Suppressor macrophage (primary cell): ENCODE data around the gene TBX10.
A peak's percentile ranks its signal among the peaks of the same experiment; 100 is the strongest.
"Not testable (repeated sequence)": the region's sequence is repeated elsewhere in the genome, so short reads cannot be mapped to it uniquely, and the experiment has no call there.

Source experiments
- DNase-seq, 4 experiments: peaks; one replicate each; pipeline ENCODE4 v3.0.0-alpha.2; 2020 to 2022

TBX10 gene

DNA sequence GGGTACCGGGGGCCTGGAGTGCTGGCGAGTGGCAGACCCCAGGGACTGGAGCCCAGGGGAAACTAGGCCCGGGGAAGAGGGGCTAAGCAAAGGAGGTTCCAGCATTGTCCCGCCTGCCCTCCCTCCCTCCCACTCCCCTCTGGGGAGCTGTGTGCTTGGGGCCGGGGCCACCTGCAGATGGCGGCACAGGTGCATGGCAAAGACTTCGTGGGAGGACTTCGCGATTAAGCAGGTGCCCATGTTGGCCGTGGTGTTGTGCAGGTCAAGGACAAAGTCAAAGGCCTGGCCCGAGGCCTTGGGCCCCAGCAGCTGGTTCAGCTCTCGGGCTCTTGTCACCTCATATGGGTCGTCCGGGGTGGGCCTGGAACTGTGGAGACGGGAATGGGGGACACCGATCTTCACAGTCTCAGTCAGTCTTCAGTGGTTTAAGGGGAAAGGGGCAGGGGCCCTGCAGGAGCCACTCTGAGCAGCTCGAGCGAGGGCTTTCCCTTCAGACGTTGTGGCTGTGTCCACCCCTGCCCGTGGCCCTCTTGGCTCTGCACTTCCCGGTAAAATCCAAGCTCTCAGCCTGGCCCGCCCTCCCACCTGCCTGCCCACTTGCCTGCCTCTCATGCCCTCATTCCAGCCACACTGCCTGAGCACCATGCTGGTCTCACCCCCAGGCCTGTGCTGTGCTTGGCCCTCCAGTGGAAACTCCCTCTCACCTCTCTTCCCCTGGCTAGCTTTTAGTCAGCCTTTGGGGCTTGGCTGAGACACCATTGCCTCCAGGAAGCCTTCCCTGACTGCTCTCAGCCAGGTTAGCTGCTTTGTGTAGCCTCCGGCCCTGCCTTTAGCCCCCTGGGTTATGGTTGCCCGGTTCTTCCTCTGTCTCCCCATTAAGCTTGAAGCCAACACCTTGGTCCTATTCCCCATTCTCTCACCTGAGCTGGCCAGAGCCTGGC is 6.2 kb upstream of the TBX10 start:
- no peak for DNase-seq

DNA sequence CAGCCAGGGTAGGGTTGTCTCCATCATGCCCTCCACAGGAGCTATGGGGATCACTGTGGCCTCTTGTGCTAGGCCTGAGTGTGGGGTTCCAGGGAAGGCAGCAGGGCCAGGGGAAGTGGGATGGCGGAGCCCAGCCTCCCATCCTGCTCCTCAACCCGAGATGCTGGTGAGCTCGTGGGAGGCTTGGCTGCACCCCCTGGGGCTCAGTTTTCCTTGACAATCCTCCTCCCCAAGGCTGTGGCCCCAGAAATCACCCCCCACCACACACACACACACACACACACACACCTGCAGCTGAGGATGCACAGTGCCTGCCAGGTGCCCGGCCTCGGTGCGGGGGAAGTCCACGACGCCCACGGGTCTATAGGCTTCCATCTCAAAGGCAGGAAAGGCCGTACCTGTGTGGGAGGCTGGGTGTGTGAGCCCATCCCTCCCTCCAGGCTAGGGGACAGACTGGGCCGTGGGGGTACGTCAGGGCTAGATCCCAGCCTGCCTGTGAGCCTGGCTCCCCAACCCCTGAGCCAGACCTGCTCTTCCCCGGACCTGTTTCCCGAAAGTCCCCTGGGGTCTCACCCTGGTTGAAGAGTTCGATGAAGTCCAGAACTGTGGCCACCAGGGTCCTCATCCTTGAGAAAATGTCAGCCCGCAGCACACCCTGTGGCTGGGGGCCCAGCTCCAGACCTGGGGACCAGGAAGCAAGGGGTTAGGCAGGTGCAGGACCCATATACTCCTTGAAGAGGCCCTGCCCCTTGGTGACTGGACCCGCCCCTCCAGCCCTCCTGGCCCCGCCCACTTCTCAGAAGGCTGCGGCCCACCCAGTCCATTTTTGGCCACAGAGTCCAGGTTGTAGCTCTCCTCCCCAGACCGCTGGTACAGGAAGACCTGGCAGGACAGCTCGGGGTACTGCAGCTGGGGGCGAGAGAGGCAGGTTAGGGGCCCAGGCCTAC is 5.2 kb upstream of the TBX10 start:
- DNase-seq, result no peak

DNA sequence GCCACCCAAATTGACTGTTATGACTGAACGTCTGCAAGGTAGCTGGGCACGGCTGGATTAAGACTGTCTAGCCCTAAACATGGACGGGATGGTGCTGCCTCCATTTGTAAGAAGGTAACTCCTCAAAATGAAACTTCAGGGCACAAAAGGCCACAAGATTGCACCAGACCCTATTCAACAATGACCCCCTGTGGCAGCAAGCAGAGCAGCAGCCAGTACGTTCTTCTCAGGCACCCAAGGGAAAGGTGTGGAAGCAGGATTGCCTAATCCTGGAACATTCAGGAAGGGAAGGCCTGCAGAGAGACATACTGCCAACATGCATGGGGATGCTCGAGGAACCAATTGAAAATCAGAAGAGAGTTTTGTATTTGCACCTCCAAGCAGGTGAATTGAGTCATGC is 4.5 kb upstream of the TBX10 start:
- peak in 1 of 4 experiments; percentile 20 for DNase-seq

- DNase-seq, result no peak
These were observed 2.9 kb upstream of the TBX10 start for GRCh38 chr11:67642173-67643120.

GRCh38 chr11:67641338-67642172 is 2.0 kb upstream of the TBX10 start:
- DNase-seq, result no peak

GRCh38 chr11:67640758-67641337 is 1.3 kb upstream of the TBX10 start:
- no peak for DNase-seq

DNA sequence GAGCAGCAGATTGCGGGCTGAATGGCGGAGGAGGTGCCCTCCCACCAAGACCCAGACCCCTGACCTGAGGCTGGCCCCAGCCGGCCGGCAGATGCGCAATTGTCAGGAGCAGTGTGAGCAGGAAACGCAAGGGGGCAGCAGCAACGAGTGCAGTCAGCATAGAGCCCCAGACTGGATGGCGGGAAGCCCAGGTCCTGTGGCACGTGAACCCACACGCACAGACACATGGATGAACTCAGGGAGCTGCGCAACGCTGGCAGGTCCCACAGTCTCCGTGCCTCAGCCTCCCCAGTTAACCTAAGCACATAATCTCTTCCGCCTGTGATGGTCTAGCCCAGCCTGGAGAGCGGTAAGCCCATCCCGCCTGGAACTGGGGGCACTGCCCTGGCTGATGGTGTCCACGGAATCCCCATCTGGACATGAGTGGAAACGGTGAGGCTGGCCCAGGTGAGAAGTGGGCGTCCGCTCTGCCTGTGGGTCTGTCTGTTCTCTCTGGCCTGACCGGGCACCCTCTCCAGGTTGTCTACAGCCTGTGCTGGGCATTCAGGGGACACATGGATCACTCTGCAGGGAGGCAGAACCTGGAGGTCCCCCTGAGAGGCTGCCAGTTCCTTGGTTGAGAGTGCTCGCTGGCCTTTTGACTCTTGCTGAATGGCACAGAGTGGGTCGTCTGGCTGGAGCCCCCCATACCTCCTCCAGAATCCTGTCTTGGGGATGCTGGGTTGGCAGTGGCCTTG is 626 bp upstream of the TBX10 start:
- peak; percentile 54 to 73 (median 64) for DNase-seq

DNA sequence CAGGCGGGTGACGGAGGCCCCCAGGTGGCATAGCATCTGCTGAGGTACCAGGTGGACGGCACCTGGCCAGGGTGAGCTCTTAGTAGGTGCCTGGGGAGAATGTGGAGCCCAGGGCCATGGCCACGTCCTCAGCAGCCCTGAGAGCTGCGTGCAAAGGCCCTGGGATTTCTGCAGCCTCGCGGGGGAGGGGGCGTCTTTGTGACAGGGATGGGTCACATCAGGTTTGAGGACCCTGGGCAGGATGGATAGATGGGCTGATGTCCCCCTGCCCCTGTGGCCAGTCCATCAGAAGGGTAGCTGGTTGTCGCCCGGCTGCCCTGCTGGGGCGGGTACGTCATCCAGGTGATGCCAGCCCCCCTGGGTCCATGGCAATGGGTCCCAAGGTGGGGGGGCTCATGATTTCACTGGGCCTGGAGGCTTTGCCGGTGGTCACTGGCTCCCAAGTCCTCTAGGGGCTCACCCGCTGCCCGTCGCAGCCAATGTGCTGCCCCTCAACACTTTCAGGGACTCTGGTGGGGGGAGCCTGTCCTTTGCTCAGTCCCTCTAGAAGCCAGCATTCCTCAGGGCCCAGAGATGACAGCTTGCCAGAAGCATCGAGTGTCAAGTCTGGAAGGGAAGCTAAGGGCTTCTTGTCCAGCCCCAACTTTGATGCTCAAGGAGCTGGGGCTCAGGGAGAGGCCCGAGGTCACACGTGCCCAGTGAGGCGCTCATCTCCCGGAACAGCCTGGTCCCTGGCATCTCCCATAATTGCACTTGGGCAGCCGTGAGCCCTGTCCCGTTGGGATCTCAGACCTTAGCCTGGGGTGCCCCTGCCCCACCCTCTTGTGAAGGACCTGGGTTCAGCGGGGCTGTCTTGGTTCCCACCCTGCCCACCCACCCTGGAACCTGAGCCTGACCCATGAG is 777 bp downstream of the TBX10 start:
- DNase-seq, result no peak

GRCh38 chr11:67637441-67637840 is 2.1 kb downstream of the TBX10 start:
- DNase-seq, result not testable (repeated sequence)

GRCh38 chr11:67636962-67637361 is 2.6 kb downstream of the TBX10 start:
- no peak for DNase-seq

DNA sequence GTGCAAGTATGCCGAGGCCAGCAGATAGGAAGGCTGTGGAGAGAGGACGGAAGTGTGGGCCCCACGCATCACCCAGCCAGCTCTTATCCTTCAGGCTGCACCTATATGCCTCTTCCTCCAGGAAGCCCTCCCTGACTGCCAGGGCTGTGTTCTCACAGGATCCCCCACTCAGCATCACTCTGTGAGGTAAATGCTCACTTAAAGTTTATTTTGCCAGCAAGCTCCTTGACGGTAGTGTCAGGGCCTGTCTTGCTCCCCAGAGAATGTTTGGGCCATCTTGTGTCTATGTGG is 4.4 kb downstream of the TBX10 start:
- no peak for DNase-seq

GRCh38 chr11:67634366-67635230 is 5.0 kb downstream of the TBX10 start:
- no peak for DNase-seq

DNA sequence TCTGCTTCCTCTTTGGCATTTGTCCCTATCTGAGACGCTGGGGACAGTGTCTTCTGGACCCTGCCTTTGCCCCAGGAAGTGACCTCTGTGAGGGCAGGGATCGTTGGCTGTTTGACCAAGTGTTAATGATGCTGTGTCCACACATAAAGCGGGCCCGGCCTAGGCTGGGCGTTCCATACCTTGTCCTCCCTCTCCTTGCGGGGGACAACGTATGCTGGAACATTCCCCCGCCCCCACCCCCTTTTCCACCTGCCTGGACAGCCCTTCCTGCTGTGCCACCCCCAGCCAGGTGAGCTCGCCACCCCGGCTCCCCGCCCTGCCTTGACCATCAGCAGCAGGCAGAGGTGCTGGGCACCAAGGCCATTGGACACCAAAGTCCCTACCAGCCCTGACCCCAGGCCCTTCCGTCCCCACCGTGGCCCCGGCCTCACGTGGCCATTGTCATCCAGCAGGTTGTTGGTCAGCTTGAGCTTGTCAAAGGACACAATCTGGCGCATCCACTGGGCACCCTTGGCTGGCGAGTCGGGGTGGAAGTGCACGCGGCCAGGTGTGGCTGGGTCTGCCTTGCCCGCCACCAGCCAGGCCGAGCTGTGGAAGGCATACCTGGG is 5.7 kb downstream of the TBX10 start:
- DNase-seq, result no peak

DNA sequence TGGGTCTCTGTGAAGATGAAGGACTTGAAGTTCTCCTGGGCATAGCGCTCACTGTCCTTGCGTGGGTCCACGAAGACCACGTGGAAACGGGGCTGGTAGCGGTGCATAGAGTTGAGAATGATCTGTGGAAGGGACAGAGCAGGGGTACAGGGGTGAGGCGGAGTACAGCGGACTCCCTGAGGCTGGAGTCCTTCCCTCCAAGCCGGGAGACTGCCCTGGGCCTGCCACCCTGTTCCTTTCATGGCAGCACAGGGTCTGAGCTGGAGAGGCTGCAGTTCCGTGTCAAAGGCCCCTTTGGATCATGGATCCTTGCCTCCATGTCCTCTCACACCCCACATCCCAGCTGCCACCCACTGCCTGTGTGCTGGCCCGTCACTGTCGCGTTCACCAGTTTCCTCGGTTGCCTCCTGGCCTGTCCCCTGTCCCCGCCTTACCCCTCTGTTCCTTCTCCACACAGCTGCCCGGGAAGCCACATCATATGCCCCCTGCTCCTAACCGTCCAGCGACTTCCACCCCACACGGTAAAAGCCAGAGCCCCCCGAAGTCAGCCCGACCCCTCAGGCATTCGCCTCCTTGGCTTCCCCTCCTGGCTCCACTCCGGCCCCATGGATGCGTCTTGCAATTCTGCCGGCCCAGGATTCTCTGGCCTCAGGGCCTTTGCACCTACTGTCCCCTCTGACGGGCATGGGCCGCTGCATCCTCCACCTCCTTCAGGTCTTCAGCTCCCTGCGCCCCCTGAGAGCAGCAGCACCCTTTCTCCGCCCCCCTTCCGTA is 6.4 kb downstream of the TBX10 start:
- no peak for DNase-seq

GRCh38 chr11:67632175-67632981 is 7.2 kb downstream of the TBX10 start:
- DNase-seq, result no peak

- no peak for DNase-seq
These were observed 7.7 kb downstream of the TBX10 start for GRCh38 chr11:67631853-67632174.
